ENCODE data around the gene TDO2.

The TDO2 gene

DNA sequence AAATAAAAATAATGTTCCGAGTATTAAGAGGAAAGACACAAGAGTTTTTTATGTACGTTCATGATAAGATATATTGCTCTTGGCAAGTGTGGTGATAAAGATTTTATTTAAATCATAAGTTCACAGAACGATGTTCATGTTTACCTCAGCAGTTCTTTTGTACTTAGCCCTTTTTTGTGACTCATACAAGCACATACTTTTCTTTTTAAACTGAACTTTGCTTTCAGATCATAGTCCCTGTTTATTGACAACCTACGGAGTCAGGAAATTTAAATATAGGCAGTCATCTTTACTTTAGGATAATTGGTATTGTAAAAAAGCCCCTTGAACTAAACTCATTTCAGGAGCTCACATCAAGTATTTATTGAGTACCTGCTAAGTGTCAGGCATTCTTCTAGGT, 51.4 kb downstream of the TDO2 start:
- Histone ChIP-seq H3K27me3 (ENCODE audit: insufficient read depth, low read length, poor library complexity, severe bottlenecking) (peaks cover 26% of the 10 kb centered on the region), H3K9ac (ENCODE audit: low read depth, low read length, poor library complexity, severe bottlenecking) (no peak overlapping the region), H3K9me2 (replicated peaks; ENCODE audit: low read depth, low read length) (no peaks in the 10 kb centered on the region), H3F3A (ENCODE audit: low read depth) (no peaks in the 10 kb centered on the region), H3K79me2 (ENCODE audit: insufficient read depth, low read length) (no peaks in the 10 kb centered on the region), H3K4me3 (ENCODE audit: low read length, poor library complexity, severe bottlenecking) (no peak overlapping the region), H3K4me1 (ENCODE audit: insufficient read depth, low read length, poor library complexity, severe bottlenecking) (no peaks in the 10 kb centered on the region), H4K20me1 (ENCODE audit: insufficient read depth, low read length, poor library complexity, severe bottlenecking) (no peaks in the 10 kb centered on the region), H3K4me2 (ENCODE audit: low read depth, low read length, poor library complexity, severe bottlenecking) (no peak overlapping the region), H3K36me3 (ENCODE audit: insufficient read depth, low read length) (no peaks in the 10 kb centered on the region), H3K9me3 (ENCODE audit: insufficient read depth, low read depth, low read length) (no peaks in the 10 kb centered on the region), H2AFZ (ENCODE audit: low read length) (no peak overlapping the region)
- TF ChIP-seq, protein P1, sequence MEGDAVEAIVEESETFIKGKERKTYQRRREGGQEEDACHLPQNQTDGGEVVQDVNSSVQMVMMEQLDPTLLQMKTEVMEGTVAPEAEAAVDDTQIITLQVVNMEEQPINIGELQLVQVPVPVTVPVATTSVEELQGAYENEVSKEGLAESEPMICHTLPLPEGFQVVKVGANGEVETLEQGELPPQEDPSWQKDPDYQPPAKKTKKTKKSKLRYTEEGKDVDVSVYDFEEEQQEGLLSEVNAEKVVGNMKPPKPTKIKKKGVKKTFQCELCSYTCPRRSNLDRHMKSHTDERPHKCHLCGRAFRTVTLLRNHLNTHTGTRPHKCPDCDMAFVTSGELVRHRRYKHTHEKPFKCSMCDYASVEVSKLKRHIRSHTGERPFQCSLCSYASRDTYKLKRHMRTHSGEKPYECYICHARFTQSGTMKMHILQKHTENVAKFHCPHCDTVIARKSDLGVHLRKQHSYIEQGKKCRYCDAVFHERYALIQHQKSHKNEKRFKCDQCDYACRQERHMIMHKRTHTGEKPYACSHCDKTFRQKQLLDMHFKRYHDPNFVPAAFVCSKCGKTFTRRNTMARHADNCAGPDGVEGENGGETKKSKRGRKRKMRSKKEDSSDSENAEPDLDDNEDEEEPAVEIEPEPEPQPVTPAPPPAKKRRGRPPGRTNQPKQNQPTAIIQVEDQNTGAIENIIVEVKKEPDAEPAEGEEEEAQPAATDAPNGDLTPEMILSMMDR (conservative IDR thresholded peaks at IDR 0.05; ENCODE audit: low read length): no peak
- TF ChIP-seq EZH2phosphoT487 (IDR thresholded peaks at IDR 0.05; ENCODE audit: borderline replicate concordance): no peak

DNA sequence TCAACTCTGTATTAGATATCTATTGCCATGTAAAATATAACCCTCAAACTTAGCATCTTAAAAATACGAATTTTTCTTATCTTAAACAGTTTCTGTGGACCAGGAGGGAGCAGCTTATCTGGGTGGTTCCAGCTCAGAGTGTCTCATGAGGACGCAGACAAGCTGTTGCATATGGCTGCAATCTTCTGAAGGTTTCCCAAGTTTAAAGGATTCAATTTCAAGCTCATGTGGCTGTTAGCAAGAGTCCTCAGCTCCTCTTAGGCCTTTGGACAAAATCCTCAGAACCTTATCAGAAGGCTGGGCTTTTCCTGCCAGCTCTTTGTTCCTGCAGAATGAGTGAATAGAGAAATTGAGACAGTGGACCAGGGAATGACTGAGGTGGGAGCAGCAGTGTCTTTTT, 53.0 kb downstream of the TDO2 start:
- no peak overlapping the region for H3K4me2 ChIP-seq (ENCODE audit: low read depth, low read length, poor library complexity, severe bottlenecking)
- no peak overlapping the region for H3K9ac ChIP-seq (ENCODE audit: low read depth, low read length, poor library complexity, severe bottlenecking)
- no peaks in the 10 kb centered on the region for H3K79me2 ChIP-seq (ENCODE audit: insufficient read depth, low read length)
- H3K4me3 ChIP-seq (ENCODE audit: low read length, poor library complexity, severe bottlenecking): no peak overlapping the region
- no peaks in the 10 kb centered on the region for H3K9me3 ChIP-seq (ENCODE audit: insufficient read depth, low read depth, low read length)
- no peak for TF ChIP-seq EZH2phosphoT487 (IDR thresholded peaks at IDR 0.05; ENCODE audit: borderline replicate concordance)
- TF ChIP-seq, protein P1 (conservative IDR thresholded peaks at IDR 0.05; ENCODE audit: low read length): no peak
- no peaks in the 10 kb centered on the region for H3K36me3 ChIP-seq (ENCODE audit: insufficient read depth, low read length)
- H3K9me2 ChIP-seq (replicated peaks; ENCODE audit: low read depth, low read length): no peaks in the 10 kb centered on the region
- H2AFZ ChIP-seq (ENCODE audit: low read length): no peak overlapping the region
- H4K20me1 ChIP-seq (ENCODE audit: insufficient read depth, low read length, poor library complexity, severe bottlenecking): no peaks in the 10 kb centered on the region
- peaks cover 26% of the 10 kb centered on the region for H3K27me3 ChIP-seq (ENCODE audit: insufficient read depth, low read length, poor library complexity, severe bottlenecking)
- H3K4me1 ChIP-seq (ENCODE audit: insufficient read depth, low read length, poor library complexity, severe bottlenecking): no peaks in the 10 kb centered on the region
- no peaks in the 10 kb centered on the region for H3F3A ChIP-seq (ENCODE audit: low read depth)

DNA sequence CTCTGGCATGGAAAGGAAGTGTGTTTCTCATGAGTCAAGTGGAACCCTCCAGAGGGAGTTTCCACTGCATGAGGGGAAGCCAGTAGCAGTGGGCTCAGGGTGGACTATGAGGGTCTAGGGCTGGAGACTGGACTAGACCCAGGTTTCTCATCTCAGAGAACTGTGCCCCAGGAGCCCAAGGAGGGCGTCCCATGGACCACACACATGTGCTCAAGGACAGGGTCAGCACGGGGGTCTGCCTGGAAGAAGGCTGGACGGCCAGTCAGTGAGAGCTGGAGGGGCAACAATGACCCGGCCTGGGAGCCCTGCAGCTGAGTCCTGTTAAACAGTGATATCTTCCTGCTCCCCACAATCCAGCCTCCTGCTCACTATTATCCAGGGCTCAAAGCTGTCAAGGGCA, 55.9 kb downstream of the TDO2 start:
- no peaks in the 10 kb centered on the region for H3K9me2 ChIP-seq (replicated peaks; ENCODE audit: low read depth, low read length)

More for the DNA sequence above, 55.9 kb downstream of the TDO2 start:
- no peak overlapping the region for H3K9ac ChIP-seq (ENCODE audit: low read depth, low read length, poor library complexity, severe bottlenecking)
- no peaks in the 10 kb centered on the region for H3F3A ChIP-seq (ENCODE audit: low read depth)
- H3K36me3 ChIP-seq (ENCODE audit: insufficient read depth, low read length): no peaks in the 10 kb centered on the region
- H3K4me1 ChIP-seq (ENCODE audit: insufficient read depth, low read length, poor library complexity, severe bottlenecking): no peaks in the 10 kb centered on the region
- H3K79me2 ChIP-seq (ENCODE audit: insufficient read depth, low read length): no peaks in the 10 kb centered on the region
- TF ChIP-seq EZH2phosphoT487 (IDR thresholded peaks at IDR 0.05; ENCODE audit: borderline replicate concordance): no peak
- TF ChIP-seq, protein P1 (conservative IDR thresholded peaks at IDR 0.05; ENCODE audit: low read length): no peak
- peaks cover 26% of the 10 kb centered on the region for H3K27me3 ChIP-seq (ENCODE audit: insufficient read depth, low read length, poor library complexity, severe bottlenecking)
- H3K4me2 ChIP-seq (ENCODE audit: low read depth, low read length, poor library complexity, severe bottlenecking): no peak overlapping the region
- no peaks in the 10 kb centered on the region for H4K20me1 ChIP-seq (ENCODE audit: insufficient read depth, low read length, poor library complexity, severe bottlenecking)
- no peaks in the 10 kb centered on the region for H3K9me3 ChIP-seq (ENCODE audit: insufficient read depth, low read depth, low read length)
- H2AFZ ChIP-seq (ENCODE audit: low read length): no peak overlapping the region
- no peak overlapping the region for H3K4me3 ChIP-seq (ENCODE audit: low read length, poor library complexity, severe bottlenecking)

Measured in Loucy (cell line).